Measurements from ENCODE around the gene WHRN.

DNA sequence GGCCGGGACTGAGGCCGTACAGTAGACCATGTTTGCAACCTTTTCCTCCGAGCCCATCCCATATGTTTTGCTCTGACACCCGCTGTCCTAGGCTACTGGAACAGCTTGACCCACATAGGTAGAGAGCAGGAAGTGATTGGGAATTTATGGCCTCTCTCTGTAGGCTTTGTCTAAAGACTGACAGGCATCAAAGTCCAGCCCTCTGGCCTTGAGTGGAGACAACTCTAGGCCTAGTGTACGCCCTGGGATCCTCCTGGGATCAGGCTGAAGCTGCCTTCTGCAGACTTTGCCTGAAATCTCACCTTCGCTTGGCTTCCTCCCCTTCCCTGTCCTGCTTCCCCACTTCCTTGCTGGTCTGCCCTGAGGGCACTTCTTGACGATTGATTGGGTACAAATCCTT is 103.9 kb downstream of the WHRN start:
- TF ChIP-seq, protein P1, sequence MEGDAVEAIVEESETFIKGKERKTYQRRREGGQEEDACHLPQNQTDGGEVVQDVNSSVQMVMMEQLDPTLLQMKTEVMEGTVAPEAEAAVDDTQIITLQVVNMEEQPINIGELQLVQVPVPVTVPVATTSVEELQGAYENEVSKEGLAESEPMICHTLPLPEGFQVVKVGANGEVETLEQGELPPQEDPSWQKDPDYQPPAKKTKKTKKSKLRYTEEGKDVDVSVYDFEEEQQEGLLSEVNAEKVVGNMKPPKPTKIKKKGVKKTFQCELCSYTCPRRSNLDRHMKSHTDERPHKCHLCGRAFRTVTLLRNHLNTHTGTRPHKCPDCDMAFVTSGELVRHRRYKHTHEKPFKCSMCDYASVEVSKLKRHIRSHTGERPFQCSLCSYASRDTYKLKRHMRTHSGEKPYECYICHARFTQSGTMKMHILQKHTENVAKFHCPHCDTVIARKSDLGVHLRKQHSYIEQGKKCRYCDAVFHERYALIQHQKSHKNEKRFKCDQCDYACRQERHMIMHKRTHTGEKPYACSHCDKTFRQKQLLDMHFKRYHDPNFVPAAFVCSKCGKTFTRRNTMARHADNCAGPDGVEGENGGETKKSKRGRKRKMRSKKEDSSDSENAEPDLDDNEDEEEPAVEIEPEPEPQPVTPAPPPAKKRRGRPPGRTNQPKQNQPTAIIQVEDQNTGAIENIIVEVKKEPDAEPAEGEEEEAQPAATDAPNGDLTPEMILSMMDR (conservative IDR thresholded peaks at IDR 0.05; ENCODE audit: low read length): no peak
- no peak for TF ChIP-seq EZH2phosphoT487 (IDR thresholded peaks at IDR 0.05; ENCODE audit: borderline replicate concordance, low read depth, low read length)

Data from OCI-LY7 (cell line).